ENCODE measurements around the gene MYOD1. TPM values are rescaled to one million over a fixed set of nuclear protein-coding genes. Genes with fewer than 3 reads are reported as not detected.

Gene MYOD1
- total RNA-seq, 2 donors from 2014 or later: not detected

DNA sequence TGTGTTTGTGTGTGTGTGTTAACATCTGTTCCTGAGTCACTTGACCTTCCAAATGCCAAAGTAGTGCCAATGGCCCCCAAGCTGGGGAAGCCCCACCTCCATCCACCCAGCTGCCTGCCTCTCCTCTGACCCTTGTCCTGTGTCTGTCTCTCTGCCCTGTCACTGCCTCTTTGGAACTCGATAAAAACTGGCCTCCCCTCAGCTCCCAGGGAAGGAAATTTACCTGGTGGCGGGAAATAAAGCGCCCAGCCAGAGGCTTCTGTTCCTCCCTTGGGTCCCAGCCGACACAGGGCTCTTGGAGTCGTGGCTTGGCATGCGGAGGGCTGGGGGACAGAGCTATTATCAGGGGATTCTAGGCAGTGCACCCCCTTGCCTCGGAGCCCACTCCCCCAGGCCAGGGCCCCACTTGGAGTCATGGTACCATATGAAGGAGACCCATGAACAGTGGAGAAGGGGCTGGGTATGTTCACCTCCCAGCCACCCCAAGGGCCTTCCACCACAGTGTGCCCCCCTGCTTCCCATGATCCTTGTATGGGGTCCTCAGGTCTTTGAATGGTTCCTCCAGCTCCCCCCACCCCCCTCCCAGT is 21.4 kb downstream of the MYOD1 start:
- no peak for ATAC-seq
- H3K9me3 Mint-ChIP-seq: no peaks in the 10 kb centered on the region
- DNase-seq (ENCODE audit: low spot score in 2 of 2): peak in 1 of 2 donors; percentile 43
- H3K36me3 Mint-ChIP-seq: peaks cover 0 to 10% of the 10 kb centered on the region in 2 donors
- no peak overlapping the region for H3K27ac Mint-ChIP-seq

DNA sequence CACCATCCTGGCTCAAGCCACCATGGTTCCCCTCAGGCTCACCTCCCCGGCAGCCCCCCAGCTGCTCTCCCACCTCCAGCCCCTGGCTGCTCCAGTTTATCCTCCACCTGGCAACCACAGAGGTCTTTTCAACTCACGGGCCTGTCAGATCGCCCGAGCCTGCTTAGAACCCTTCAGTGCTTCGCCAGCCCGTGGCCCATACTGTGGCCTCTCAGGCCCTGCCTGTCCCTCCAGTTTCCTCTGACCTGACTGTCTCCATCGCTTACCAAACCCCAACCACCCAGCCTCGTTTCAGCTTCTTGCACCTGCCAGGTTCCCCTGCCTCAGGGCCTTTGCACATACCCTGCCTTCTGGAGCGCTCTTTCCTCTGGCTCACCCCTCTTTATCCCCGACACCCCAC is 22.1 kb downstream of the MYOD1 start:
- DNase-seq (ENCODE audit: low spot score in 2 of 2) (no peak), ATAC-seq (no peak)
- H3K27ac Mint-ChIP-seq: no peak overlapping the region
- H3K36me3 Mint-ChIP-seq: peaks cover 0 to 5% of the 10 kb centered on the region in 2 donors
- no peaks in the 10 kb centered on the region for H3K9me3 Mint-ChIP-seq

GRCh38 chr11:17742019-17742418 is 22.6 kb downstream of the MYOD1 start:
- H3K27ac Mint-ChIP-seq: no peak overlapping the region
- DNase-seq (ENCODE audit: low spot score in 2 of 2) (no peak), ATAC-seq (no peak)
- H3K9me3 Mint-ChIP-seq: no peaks in the 10 kb centered on the region
- H3K36me3 Mint-ChIP-seq: no peaks in the 10 kb centered on the region

- no peaks in the 10 kb centered on the region for H3K9me3 Mint-ChIP-seq
- H3K36me3 Mint-ChIP-seq: no peaks in the 10 kb centered on the region
- ATAC-seq (no peak), DNase-seq (ENCODE audit: low spot score in 2 of 2) (no peak)
- no peak overlapping the region for H3K27ac Mint-ChIP-seq
Measured at GRCh38 chr11:17743026-17743807, 23.8 kb downstream of the MYOD1 start.

- no peaks in the 10 kb centered on the region for H3K9me3 Mint-ChIP-seq
- DNase-seq (ENCODE audit: low spot score in 2 of 2) (no peak), ATAC-seq (no peak)
- H3K27ac Mint-ChIP-seq: no peak overlapping the region
- no peaks in the 10 kb centered on the region for H3K36me3 Mint-ChIP-seq
Measured at GRCh38 chr11:17743808-17744119, 24.4 kb downstream of the MYOD1 start.

DNA sequence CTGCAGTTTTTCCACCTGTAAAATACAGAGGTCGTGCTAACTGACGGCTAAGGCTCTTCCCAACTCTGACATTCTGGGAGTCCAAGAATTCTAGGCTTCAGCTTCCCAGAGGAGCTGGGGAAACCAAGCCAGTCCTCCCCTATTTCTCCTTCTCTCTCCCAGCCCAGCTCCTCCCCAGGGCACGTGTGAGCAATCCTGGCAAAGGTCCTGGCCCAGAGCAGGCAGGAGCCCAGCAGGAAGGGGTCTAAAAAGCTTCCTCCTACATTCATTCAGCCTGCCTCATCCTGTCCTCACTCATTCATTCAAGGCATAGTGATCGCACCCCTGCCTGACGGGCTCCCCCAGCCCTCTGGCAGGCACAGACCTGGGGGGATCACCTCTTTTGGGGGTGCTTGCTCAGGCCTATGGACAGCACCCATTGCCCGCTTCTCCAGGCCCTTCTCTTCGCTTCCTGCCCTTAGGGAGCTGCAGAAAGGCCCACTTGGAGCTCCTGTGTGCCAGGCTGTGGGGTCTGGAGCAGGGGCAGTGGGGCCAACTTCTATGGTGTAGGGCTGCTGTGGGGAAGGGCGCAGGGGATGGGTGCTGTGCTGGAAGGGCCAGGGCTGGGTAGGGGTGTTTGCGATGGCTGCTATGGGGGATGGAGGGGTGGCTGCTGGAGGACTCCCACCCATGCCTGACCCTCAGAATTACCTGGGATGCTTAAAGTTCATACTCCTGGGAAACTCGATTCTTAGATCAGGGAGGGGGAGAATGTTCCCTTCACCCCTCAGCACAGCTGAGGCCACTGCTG is 25.0 kb downstream of the MYOD1 start:
- Mint-ChIP-seq H3K36me3 (no peaks in the 10 kb centered on the region), H3K9me3 (no peaks in the 10 kb centered on the region), H3K27ac (no peak overlapping the region)
- no peak for ATAC-seq
- no peak for DNase-seq (ENCODE audit: low spot score in 2 of 2)

GRCh38 chr11:17745023-17745772 is 25.8 kb downstream of the MYOD1 start:
- Mint-ChIP-seq H3K36me3 (no peaks in the 10 kb centered on the region), H3K9me3 (no peaks in the 10 kb centered on the region), H3K27ac (no peak overlapping the region)
- ATAC-seq (no peak), DNase-seq (ENCODE audit: low spot score in 2 of 2) (no peak)

DNA sequence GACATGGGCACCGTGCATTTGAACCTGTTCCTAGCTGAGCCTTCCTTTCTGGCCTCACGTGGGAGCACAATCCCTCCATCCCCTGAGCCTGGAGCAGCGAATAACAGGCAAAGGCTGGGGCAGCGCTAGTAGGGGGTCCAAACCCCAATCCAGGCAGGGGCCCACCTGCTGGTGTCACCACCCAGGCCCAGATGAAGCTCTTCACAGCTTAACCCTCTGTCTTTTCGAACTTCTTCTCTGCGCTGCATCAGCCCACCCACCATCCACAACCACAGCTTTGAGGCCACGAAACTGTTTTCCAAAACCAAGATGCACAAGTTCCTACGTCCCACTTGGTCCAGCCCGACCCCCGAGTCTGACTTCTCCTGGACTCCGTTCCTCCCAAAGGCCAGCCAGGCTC is 26.7 kb downstream of the MYOD1 start:
- no peak for DNase-seq (ENCODE audit: low spot score in 2 of 2)
- no peaks in the 10 kb centered on the region for H3K9me3 Mint-ChIP-seq

GRCh38 chr11:17747131-17747955 is 28.0 kb downstream of the MYOD1 start:
- no peak for DNase-seq (ENCODE audit: low spot score in 2 of 2)
- ATAC-seq: no peak

More for the DNA sequence above, 26.7 kb downstream of the MYOD1 start:
- H3K27ac Mint-ChIP-seq: no peak overlapping the region
- no peak for ATAC-seq
- no peaks in the 10 kb centered on the region for H3K36me3 Mint-ChIP-seq

GRCh38 chr11:17748044-17748443 is 28.7 kb downstream of the MYOD1 start:
- no peaks in the 10 kb centered on the region for H3K9me3 Mint-ChIP-seq
- no peak overlapping the region for H3K27ac Mint-ChIP-seq
- DNase-seq (ENCODE audit: low spot score in 2 of 2): no peak

More at GRCh38 chr11:17747131-17747955, 28.0 kb downstream of the MYOD1 start:
- no peak overlapping the region for H3K27ac Mint-ChIP-seq
- H3K36me3 Mint-ChIP-seq: no peaks in the 10 kb centered on the region
- no peaks in the 10 kb centered on the region for H3K9me3 Mint-ChIP-seq

DNA sequence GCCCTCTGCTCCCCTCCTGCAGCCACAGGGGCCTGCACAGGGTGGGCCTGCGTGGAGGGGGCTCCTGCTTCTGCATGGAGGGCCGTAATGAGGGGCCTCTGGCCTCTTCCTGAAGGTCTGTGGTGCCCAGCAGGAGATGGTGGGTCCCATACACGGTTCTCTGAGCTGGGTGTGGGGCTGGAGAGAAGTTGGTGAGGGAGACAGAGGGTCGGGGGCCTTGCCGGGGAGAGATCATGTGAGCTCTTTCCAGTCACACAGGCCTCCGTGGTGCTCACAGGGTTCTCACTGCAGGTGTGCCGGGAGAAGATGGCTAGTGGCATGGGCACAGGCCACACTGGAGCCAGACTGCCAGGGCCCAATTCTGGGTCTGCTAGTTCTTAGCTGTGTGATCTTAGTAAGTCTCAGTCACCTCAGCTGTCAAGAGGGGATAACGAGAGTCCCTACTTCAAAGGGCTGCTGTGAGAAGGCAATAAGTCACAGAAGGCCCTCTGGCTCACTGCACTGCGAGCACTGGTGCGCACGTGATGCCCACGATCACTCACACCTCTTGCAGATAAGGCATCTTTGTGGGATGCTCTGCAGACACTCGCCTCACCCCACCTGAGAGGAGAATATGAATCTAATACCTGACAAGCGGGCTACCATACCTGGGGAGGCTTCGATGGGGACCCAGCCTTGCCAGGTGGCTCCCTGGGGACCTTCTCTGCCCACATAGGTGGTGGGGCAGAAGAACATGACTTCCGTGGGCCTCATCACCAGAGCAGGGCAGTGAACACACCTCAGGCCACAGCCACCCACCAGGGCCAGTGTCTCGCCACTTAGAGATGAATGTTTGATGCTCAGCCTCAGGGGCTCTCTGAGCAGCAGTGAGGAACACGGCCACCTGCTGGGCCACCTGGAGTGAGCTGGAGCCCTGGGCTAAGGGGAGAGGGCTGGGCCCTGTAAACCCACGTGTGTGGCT is 29.7 kb downstream of the MYOD1 start:
- no peaks in the 10 kb centered on the region for H3K9me3 Mint-ChIP-seq
- ATAC-seq (no peak), DNase-seq (ENCODE audit: low spot score in 2 of 2) (no peak)
- no peaks in the 10 kb centered on the region for H3K36me3 Mint-ChIP-seq
- H3K27ac Mint-ChIP-seq: no peak overlapping the region

More at GRCh38 chr11:17748044-17748443, 28.7 kb downstream of the MYOD1 start:
- no peak for ATAC-seq
- H3K36me3 Mint-ChIP-seq: no peaks in the 10 kb centered on the region

GRCh38 chr11:17750013-17750800 is 30.8 kb downstream of the MYOD1 start:
- Mint-ChIP-seq H3K9me3 (no peaks in the 10 kb centered on the region), H3K36me3 (no peaks in the 10 kb centered on the region), H3K27ac (no peak overlapping the region)
- ATAC-seq (no peak), DNase-seq (ENCODE audit: low spot score in 2 of 2) (no peak)

- no peaks in the 10 kb centered on the region for H3K9me3 Mint-ChIP-seq
- no peak for DNase-seq (ENCODE audit: low spot score in 2 of 2)
- H3K27ac Mint-ChIP-seq: no peak overlapping the region
- H3K36me3 Mint-ChIP-seq: no peaks in the 10 kb centered on the region
- ATAC-seq: no peak
Measured at GRCh38 chr11:17750801-17751165, 31.4 kb downstream of the MYOD1 start.

DNA sequence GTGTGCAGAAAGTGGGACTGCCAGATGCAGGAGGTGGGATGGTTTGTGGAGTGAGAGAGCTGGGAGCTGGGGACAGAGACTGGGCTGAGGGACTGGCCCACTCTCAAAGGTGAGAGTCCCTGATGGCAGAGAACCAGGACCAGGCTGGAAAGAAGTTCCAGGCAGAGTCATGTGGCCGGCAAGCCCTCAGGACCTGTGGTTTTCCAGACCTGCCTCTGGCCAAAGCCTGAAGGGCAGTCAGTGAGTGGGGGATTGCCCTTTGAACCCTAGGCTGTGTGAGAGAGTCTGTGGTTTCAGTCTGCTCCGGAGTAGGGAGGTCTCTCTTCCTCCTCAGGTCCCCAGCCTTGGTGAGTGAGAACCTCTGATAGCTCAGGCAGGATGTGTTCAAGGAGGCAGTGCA is 32.2 kb downstream of the MYOD1 start:
- Mint-ChIP-seq H3K9me3 (no peaks in the 10 kb centered on the region), H3K27ac (no peak overlapping the region), H3K36me3 (no peaks in the 10 kb centered on the region)
- no peak for ATAC-seq
- DNase-seq (ENCODE audit: low spot score in 2 of 2): no peak

- ATAC-seq (no peak), DNase-seq (ENCODE audit: low spot score in 2 of 2) (no peak)
- Mint-ChIP-seq H3K27ac (no peak overlapping the region), H3K36me3 (no peaks in the 10 kb centered on the region), H3K9me3 (no peaks in the 10 kb centered on the region)
Measured at GRCh38 chr11:17752144-17752543, 32.8 kb downstream of the MYOD1 start.
